Measurements from ENCODE around the gene PTPRN2.
"Not testable (repeated sequence)": the region's sequence is repeated elsewhere in the genome, so short reads cannot be mapped to it uniquely, and the experiment has no call there.

Gene PTPRN2

DNA sequence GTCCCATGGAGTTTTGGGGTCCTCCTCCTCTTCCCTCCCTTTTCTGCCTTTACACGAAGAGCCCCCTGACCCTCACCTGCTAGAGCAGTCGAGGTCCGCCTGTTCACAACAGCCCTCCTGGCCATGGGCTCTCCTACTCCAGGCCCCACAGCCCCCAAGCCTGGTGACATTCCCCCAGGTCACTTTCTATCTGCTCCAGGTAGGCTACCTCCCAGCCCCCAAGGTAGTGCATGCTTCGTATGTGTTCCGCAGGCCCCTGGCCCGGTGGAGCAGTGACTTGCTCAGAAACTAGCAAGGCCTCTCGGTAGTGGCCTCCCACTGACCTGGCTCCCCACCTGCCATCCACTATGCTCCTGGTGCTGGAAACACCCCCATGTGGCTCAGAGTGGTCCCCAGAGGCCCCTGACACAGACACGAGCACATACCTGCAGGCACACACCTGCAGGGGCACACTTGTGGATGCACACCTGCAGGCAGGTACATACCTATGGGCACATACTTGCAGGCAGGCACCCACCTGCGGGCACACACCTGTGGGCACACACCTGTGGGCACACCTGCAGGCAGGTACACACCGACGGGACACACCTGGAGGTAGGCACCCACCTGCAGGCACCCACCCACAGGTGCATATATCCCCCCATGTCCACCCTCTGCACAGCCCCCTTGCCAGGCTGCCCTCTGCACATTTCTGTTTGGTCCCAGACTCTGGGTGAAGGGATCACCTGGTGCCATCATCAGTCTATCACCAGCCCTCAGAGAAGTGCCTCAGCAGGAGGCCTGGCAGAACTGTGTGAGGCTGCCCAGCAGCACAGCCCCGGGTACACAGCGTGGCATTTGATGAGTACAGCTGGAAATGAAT is 322.5 kb downstream of the PTPRN2 start:
- no peak for DNase-seq

DNA sequence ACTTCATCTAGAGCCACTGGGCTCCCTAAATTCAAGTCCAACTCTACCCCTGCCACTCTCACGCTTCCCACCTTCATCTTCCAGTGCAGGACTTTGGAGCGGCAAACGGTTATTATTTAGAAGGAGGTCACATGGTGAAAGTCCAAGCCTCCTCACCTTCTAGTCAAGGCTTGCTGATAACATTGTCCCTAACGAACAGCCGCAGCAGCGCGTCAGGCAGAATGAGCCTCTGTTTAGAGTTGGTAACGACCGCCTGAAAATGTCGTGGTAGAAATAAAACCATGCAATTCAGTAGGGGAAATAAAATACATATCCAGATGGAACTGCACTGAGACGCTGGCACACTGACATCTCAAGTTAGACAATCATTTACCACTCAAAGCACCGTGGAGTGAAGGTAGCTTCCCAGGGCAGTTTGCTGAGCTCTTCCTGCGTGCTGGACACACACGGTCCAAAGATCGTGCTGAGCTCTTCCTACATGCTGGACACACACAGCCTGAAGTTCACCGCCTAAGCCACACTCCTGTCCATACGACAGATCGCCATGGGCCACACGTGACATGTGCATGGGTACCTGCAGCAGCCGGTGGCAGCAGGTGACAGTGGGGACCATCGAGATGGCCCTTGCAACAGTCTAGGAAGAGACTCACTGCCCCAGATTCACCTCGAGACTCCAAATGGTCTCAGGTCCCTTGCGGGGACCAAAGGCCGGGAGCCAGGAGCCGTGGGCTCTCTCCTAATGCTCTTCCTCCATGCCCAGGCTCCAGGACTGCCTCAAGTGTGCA is 323.5 kb downstream of the PTPRN2 start:
- no peak for DNase-seq

DNA sequence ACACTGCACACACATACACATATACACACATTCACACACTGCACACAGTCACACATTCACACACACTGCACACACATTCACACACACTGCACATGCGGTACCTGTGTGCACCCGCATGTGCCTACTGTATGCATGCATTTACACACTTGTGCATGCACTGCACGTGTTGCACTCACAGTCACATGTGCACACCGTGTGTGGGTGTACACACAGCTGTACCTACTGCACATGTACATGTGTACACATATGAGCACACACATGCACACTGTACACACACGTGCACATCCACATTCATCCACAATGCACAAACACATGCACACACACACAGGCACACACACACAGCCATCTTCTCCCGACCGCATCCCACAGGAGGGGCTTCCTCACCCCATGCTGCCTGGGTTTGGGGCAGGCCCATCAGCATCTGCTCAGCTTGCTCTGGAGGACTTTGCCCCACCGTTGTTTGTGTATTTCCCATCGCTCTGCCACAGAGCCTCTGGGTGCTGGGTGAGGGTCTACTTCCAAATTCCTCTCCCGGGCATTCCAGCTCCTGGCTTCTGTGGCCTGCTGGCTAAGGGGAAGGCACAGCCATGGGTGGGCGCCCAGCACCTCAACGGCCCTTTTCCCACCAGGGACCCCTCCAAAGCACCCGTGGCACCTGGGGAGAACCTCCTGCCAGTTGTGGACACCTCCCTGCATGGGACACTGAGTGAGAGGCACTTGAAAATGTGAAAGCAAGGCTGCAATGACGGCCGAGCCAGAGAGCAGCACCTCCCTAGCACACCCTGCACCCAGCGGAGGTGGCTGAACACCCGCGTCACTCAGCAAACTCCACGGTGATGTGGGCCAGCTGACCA is 324.3 kb downstream of the PTPRN2 start:
- DNase-seq = no peak

DNA sequence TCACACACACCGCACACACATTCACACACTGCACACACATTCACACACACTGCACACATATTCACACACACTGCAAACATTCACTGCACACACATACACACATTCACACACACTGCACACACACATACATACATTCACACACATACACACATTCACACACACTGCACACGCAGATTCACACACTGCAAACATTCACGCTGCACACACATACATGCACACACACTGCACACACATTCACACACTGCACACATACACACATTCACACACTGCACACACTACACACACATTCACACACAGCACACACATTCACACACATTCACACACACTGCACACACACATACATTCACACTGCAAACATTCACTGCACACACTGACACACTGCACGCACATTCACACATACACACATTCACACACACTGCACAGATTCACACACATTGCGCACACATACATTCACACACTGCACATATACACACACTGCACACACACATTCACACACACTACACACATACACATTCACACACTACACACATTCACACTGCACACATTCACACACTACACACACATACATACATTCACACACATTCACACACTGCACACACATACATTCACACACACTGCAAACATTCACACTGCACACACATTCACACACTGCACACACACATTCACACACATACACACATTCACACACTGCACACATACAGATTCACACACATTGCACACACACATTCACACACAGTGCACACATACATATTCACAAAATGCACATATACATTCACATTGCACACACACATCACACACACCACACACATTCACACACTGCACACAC is 325.1 kb downstream of the PTPRN2 start:
- DNase-seq = no peak

DNA sequence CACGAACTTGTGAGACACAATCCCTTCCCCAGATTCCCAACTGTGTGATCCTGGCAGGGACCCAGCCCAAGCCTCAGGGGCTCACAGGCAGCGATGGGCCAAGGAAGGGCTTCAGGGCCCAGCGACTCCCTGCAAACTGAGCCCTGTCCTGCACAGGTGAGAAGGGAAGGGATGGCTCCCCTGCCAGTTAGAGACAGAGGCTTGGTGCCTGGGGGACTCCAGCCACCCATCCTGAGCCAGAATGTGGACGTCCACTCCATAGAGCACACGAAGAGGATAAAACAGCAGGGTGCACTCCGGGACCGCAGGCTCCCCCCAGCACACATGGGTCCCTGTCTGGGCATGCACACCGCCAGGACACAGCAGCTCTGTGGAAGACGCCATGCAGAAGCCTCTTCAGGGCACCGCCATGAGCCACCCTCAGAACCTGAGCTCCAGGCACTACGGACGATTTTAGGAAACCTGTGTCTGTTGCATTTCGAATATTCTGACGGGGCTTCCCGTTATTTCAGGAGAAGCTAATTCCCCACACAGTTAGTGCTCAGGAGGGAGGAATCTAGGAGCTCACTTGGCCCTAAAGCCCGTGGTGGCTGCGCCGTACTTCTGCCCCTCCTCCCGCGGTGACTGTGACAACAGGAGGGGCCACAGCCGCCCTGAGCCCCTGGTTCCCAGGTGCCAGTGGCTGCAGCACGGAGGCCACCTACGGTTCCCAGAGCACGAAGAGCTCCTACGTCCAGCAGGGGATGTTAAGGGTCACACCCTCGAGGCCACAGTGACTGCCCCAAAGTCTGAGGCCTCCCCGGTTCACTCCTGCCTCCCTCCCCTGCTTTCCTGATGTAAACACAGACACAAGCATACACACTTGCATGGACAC is 326.0 kb downstream of the PTPRN2 start:
- DNase-seq = no peak

DNA sequence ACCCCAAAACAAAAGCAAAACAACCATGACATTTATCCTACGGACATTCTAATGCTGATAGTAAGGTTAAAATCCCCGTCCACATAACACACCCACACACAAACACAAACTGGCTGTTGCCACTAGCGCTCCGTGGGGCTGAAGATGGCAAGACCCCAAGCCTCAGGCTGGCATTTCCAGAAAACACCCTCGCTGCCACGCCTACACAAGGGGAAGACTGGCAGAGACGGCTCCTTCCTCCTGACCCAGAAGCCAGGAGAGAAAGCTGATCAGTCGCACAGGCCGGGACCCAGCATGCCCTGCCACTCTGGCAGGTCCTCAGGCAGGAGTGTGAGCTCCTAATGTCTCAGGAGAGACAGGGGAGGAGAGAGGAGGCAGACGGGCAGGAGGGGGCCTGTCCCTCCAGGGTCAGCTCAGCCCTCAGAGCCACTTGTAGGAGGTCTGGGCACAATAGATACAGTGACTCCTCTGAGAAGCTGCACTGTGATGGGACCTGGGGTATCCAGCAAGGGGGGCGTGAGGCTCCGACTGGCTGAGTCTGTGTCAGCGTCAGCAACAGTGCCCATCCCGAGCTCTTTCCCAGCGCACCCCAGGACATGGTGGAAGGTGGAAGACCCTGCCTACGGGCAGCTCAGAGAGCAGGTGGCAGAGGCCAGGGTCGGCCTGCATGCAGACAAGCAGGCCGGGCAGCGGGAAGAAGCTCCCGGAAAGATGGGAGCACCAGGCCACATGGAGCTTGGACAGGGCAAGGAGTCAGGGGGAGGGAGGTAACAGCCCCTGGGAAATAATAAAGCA is 326.9 kb downstream of the PTPRN2 start:
- DNase-seq = no peak

DNA sequence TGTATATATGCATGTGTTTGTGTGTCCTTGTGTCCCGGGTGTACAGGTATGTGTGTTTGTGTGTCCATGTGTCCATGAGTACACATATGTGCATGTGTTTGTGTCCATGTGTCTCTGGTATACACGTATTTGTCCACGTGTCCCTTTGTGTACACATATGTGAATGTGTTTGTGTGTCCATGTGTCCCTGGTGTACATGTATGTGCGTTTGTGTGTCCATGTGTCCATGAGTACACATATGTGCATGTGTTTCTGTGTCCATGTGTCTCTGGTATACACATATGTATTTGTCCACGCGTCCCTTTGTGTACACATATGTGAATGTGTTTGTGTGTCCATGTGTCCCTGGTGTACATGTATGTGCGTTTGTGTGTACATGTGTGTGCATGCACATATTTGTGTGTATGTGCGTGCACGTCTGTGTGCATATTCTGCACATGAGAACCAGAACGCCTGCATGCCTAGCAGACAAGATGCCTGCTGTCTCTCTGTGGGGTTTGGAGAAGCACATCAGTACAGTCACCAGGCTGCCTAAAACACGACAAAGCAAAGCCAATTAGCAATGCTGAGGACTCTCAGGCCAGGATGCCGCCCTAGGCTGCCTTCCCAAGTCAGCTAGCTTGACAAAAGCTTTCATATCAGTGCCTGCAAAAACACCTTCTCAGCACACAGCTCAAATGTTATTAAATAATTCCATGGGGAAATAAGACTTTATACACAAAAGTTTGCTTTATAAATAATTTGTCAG is 327.8 kb downstream of the PTPRN2 start:
- no peak for DNase-seq

DNA sequence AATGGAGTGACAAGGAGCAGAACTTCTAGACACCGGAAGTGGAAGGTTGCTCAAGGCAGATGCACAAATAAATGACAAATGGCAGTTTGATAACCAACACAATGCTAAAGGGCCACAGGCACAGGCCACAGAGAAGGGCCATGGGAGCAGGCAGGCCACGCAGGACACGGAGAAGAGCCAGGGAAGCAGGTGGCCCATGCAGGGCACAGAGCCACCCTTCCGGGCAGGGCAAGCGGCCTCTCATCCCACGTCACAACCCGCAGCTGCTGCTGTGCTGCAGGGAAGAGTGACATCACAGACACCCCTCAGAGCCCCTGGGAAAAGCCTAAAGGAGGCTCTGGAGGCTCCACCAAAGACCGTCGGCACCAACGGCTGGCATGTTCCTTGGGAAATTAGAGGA is 328.5 kb downstream of the PTPRN2 start:
- no peak for DNase-seq

DNA sequence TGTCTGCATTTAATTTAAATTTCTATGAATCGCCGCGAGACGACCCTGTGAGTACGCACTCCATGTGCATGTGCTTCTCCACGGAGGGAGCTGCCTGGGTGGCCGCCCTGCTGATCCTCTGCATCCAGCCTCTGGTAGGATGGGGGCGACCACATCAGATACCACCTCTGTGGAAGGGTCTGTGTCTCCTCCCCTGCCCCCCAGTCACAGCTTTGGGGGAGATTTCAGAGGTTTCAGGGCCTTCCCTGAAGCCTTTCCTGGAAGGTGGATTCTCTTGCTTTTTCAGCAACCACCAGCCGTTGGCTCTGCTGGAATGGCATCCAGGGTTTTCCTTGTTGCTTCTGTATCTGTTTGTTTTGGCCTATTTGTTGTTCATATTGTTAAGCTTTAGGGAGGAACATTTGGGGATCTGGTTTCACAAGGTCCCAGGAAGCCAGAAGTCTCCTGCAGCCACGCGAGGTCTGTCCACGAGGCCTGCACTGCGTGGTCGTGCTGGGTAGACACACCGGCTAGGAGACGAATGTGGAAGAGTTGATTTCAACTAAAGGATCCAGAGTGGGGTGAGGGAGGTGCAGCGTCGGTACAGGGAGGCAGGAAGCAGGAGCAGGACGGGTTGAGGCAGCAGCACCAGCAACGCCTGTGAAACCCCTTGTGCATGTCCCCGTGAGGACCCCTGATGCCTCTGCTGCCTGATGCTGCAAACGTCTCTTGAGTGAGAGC is 329.1 kb downstream of the PTPRN2 start:
- DNase-seq = no peak

DNA sequence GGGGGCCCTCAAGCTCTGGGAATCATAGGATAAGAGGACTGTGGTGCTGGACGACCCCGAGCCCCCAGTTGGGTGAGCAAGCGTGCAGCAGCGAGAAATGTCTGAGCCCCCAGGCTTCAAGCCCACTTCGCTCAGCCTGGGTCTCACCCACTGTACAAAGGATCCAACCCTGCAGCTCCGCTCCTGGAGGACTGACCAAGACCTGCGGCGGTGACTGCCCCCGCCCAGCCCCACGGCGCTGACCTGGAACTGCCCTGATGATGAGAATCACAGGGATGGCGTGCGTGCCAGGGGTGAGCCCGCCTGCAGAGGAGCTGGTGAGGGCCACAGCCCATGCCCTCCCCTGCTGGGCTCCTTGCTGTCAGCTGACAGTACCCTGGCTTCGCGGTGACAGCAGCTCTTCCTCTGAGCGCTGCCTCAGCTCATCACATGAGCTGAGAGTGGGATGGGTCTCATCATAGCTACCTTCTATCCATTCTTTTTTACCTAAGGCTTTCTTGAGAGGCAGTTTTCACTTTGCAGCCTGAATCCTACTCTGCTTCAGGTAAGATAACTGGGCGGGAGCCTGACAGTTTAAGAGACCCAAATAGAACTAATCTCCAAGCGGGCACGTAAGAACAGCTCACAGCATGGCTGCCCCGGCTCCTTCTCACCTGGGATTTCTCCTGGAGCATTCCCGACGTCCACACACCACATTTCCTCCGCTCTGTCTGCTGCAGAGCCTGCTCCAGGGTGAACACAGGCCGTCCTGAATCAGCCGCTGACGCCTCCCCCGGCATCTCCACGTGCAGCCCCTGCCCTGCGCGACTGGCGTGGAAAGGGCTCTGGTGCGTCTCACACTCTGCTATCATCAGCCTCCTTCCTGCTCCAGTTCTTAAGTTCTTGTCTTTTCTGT is 329.9 kb downstream of the PTPRN2 start:
- no peak for DNase-seq

DNA sequence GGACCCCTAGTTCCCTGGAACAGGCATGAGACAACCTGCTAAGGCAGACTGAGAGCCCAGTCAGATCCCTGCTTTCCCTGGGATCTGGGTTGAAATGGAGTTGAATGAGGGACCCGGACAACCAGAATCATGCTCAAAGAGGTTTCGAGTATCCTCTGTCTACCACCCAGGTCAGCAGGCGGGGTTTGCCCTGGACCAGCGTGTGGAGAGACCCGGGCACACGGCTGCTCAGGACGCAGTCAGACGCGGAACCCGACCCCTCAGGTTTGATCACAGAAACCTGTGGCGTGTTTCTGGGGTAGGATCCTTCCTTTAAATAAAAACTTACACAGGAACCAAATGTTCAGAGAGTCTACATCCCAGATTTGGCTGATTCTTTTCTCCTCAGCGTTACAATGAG is 330.6 kb downstream of the PTPRN2 start:
- DNase-seq = no peak

DNA sequence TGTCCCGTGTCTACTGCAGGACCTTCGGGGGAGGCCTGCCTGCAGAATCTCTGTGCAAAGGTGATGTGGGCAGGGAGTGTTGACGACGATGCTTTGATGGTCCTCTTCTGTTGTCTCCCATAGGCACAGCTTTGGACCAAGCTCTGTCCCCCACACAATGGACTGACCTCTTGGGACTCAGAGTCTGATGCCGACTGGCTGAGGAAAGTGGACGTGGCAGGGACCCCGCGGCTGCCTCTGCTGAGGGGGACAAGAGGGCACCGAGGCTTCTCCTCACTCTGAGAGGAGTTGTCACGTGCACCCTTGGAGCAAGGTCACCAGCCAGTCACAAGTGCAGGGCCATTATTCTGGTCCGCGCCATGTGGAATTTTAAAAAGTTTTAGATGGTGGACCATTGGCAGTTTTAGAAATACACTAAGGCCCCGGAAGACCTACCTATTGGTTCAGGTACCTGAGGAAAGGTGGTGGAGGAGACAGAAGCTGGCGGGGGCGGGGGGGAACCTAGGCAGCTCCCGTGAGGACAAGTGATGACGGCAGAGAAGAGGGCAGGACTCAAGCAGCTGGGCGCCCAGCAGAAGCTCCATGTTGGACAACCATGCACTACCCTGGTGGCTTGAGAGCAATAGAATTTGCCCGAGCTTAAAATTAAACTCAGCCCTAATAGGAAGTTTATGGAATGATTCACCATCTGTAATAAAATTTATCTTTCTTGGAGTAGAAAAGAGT is 331.4 kb downstream of the PTPRN2 start:
- no peak for DNase-seq

DNA sequence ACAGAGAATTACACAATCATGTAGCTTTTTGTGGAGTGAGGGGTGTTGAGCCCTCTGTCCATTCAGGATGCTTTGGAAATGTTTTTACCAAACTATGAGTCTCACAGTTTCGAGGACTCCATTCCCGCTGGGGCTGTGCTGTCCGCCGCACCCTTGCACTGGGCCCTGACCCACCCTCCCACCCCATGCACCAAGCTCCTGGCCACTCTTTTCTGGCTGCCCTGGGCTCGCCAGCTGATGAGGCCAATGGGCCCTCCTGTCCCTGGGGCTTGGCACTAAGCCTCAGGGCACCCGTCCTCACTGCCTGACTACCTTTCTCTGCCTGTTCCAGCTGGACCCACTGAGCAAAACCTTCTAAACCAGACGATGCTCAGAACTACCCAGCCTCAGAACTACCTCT is 332.1 kb downstream of the PTPRN2 start:
- no peak for DNase-seq

DNA sequence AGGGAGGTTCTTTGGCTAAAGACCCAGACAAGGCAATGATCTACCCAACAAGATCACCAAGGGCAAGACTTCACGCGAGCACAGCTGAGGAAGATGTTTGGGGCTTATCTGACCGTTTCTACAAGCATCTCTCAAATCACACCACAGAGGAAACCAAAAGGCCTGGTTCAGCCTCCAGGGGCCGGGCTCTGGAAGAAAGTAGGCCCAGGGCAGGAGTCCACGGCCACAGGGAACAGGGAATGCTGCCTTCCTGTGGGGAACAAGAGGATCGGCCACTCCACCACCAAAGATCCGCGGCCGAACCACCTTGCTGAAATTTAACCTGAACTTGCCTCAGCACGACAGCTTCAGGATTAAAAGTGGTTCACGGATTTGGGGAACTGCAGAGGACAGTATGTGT is 332.5 kb downstream of the PTPRN2 start:
- DNase-seq = no peak

DNA sequence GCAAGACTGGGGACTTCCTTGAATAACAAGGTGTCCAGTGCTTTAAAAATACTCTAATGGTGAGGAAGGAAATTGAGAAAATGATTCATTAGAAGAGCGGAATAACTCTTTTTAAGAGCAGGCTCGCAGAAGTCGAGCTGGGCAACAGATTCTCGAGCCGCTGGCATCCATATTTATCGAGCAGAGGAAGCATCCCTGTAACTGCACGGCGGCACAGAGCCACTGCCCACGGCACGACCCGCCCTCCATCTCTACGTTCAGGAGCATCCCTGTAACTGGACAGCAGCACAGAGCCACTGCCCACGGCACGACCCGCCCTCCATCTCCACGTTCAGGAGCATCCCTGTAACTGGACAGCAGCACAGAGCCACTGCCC is 334.0 kb downstream of the PTPRN2 start:
- not testable (repeated sequence) for DNase-seq

DNA sequence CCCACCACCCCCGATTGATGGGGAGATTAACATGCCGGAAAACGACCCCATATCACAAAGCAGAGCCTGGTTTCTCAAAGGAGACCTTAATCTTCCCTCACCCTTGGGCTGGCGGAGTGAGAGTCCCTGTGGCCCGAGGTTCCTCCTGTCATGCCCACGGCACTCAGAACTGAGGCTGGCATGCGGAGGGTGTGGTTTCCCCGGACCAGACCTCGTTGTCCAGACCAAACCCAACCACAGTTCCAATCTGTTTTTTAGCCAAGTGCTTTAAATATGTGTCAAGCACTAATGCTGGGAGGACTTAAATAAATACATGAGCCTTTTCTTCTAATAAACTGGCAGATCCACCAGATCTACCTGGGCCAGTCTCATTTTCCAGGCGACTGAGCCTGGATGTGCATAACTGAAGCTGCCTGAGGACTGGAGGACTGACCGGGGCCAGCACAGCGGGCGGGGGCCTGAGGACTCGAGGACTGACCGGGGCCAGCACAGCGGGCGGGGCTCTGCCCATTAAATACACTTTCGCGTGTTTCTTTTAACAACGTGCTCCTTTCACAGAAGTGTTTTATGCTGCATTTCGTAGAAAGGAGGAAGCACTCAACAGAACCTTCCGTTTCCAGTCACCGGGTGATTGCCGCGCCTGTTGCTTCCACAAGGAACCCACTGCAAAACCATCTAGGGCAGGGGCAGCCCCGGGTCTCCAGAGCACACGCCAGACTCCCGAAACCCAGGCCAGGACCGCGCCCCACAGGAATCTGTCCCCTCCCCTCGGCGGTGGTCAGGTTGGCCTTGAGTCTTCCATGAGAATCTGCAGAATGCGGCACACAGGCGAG is 334.6 kb downstream of the PTPRN2 start:
- no peak for DNase-seq

Measured in right kidney (tissue), 1 donor.